Measurements from ENCODE around the gene FARP2. TPM values are rescaled to one million over a fixed set of nuclear protein-coding genes. Genes with fewer than 3 reads are reported as not detected.
A peak's percentile ranks its signal among the peaks of the same experiment; 100 is the strongest.

FARP2 gene
- total and polyA plus RNA-seq, 2 of the 13 experiments (the other 11 are each of a cell fraction or from before 2014, with no cell fraction given) = 28.0 to 45.4 TPM

GRCh38 chr2:241391892-241392665, 36.0 kb downstream of the FARP2 start (continued):
- TF ChIP-seq MTERF4 (CRISPR knock-in tag; IDR thresholded peaks at IDR 0.05) = no peak
- TF ChIP-seq CTCF (CRISPR knock-in tag; IDR thresholded peaks at IDR 0.05) = peak; percentile 69
- TF ChIP-seq ZNF383 (CRISPR knock-in tag; IDR thresholded peaks at IDR 0.05; ENCODE audit: borderline replicate concordance) = 0 out of 2 replicates have a peak, but pooled peaks have one; percentile 57
- no peak for TF ChIP-seq SNAPC4 (CRISPR knock-in tag; IDR thresholded peaks at IDR 0.05)
- peak; percentile 83 for TF ChIP-seq STAG1 (CRISPR knock-in tag; IDR thresholded peaks at IDR 0.05)
- TF ChIP-seq FOXJ3 (CRISPR knock-in tag; IDR thresholded peaks at IDR 0.05; ENCODE audit: borderline replicate concordance) = peak; percentile 48; the same call in 1 of the 2 replicates
- TF ChIP-seq ATF6 (CRISPR knock-in tag; conservative IDR thresholded peaks at IDR 0.05) = no peak
- TF ChIP-seq KMT2A (CRISPR knock-in tag; IDR thresholded peaks at IDR 0.05) = no peak
- no peak for TF ChIP-seq ZGPAT (CRISPR knock-in tag; IDR thresholded peaks at IDR 0.05)
- TF ChIP-seq SAP130 (CRISPR knock-in tag; IDR thresholded peaks at IDR 0.05; ENCODE audit: low read depth) = peak; percentile 26; the same call in 1 of the 2 replicates
- TF ChIP-seq ZUFSP (CRISPR knock-in tag; IDR thresholded peaks at IDR 0.05; ENCODE audit: borderline replicate concordance) = no peak
- TF ChIP-seq FOXA1 (IDR thresholded peaks at IDR 0.05) = no peak
- TF ChIP-seq FOXA1 (CRISPR knock-in tag; IDR thresholded peaks at IDR 0.05) = no peak
- TF ChIP-seq SMC3 (IDR thresholded peaks at IDR 0.05; ENCODE audit: low read length) = peak; percentile 78
- TF ChIP-seq ZNF124 (CRISPR knock-in tag; IDR thresholded peaks at IDR 0.05) = peak; percentile 59; the same call in 1 of the 2 replicates
- TF ChIP-seq ZNF598 (CRISPR knock-in tag; IDR thresholded peaks at IDR 0.05; ENCODE audit: borderline replicate concordance) = 0 out of 2 replicates have a peak, but pooled peaks have one; percentile 30

All from HepG2 (cell line).